ENCODE data around the gene TLE3. TPM values are rescaled to one million over a fixed set of nuclear protein-coding genes. Genes with fewer than 3 reads are reported as not detected.

TLE3 gene
- total RNA-seq, 1 donor from 2014 or later, result 63.7 TPM

DNA sequence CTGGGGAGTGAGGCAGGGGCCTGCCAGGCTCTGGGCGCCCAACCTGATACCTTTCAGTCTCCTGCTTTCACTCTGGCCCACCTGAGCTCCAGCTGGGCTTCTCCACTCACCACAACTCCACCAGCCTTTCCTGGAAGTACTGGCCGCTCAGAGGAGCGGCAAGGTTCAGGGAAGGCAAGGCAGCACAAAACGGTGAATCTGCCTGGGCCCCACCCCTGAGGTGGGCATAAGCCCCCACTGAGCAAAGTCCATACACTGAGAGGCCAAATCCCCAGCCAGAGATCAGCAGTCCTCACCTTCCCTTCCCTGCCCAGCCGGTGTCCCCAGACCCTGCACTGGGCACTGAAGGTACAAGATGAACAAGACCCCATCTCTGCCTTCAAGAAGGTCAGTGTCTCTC is 70.7 kb downstream of the TLE3 start:
- H3K4me1 ChIP-seq, result peaks cover 37% of the 10 kb centered on the region
- H3K27ac ChIP-seq, result no peak overlapping the region
- TF ChIP-seq, protein P1, sequence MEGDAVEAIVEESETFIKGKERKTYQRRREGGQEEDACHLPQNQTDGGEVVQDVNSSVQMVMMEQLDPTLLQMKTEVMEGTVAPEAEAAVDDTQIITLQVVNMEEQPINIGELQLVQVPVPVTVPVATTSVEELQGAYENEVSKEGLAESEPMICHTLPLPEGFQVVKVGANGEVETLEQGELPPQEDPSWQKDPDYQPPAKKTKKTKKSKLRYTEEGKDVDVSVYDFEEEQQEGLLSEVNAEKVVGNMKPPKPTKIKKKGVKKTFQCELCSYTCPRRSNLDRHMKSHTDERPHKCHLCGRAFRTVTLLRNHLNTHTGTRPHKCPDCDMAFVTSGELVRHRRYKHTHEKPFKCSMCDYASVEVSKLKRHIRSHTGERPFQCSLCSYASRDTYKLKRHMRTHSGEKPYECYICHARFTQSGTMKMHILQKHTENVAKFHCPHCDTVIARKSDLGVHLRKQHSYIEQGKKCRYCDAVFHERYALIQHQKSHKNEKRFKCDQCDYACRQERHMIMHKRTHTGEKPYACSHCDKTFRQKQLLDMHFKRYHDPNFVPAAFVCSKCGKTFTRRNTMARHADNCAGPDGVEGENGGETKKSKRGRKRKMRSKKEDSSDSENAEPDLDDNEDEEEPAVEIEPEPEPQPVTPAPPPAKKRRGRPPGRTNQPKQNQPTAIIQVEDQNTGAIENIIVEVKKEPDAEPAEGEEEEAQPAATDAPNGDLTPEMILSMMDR (IDR thresholded peaks at IDR 0.05), result no peak
- no peak for DNase-seq
- H3K27me3 ChIP-seq (ENCODE audit: low read depth), result no peaks in the 10 kb centered on the region
- H3K36me3 ChIP-seq, result no peaks in the 10 kb centered on the region
- intact Hi-C loops (cut with DNase I), result no loop called here
- no peak for ATAC-seq
- no peaks in the 10 kb centered on the region for H3K9me3 ChIP-seq
- H3K4me3 ChIP-seq, result no peak overlapping the region

DNA sequence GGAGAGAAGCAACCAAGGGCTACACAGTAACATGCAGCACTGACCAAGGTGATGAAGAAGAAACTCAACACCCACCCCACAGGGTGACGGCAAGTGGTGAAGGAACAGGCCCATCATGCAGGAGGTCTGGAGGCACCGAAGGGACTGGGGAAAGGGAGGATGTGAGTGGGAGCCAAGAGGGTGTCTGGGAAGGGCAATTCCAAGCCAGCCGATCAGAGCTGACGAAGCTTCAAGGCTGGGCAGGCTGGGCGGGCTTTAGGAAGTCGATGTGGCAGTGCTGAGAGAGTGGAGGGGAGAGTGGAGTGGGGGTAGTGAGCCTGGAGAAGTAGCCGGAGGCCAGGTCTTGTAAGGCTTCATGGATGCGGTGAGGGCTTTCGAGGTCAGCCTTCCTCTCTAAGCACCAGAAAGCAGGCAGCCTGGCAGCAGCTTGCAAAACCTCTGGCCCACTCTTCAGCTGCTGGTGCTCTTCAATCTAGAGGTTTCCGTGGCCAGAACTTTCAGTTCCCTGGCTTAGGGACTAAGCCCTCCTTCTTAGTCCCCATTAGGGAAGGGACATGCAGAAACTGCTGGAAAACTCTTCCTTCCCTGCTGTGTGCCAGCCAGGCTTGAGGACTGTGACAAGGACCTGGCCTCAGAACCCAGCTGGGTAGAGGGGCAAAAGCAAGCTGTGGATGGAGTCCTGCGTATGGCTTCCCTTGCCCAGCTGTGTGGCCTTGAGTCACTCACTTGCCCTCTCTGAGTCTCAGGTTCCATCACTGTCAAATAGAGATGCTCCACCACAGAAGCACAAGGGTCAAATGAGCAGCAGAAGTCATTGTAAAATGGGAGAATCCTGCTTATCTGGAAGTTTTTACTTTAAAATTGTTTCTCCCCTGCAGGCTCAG is 72.1 kb downstream of the TLE3 start:
- no peak overlapping the region for H3K27ac ChIP-seq
- H3K4me1 ChIP-seq, result peaks cover 34% of the 10 kb centered on the region
- DNase-seq, result no peak
- no peak overlapping the region for H3K4me3 ChIP-seq
- no peaks in the 10 kb centered on the region for H3K27me3 ChIP-seq (ENCODE audit: low read depth)
- peak in 1 of 2 donors; percentile 4 for ATAC-seq
- no peaks in the 10 kb centered on the region for H3K9me3 ChIP-seq
- H3K36me3 ChIP-seq, result no peaks in the 10 kb centered on the region
- intact Hi-C loops (cut with DNase I), result no loop called here
- TF ChIP-seq, protein P1 (IDR thresholded peaks at IDR 0.05), result no peak

DNA sequence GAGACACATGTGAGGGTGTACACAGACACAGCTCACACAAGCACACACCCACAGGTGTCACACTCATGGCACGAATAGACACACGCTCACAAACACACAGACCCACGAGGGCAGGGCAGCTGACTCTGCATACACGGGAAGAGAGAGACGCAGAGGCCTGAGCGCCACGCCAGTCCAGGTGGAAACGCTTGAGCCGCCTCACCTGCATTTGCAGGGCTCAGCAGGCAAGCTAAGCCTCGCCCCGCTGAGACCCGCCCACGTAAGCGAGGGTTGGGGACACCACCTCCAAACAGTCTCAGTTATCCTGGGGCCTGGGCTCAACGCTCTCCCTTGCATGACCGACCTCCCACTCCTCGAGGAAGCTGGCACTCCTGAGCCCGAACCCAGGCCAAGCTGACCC is 73.2 kb downstream of the TLE3 start:
- no peak overlapping the region for H3K27ac ChIP-seq

DNA sequence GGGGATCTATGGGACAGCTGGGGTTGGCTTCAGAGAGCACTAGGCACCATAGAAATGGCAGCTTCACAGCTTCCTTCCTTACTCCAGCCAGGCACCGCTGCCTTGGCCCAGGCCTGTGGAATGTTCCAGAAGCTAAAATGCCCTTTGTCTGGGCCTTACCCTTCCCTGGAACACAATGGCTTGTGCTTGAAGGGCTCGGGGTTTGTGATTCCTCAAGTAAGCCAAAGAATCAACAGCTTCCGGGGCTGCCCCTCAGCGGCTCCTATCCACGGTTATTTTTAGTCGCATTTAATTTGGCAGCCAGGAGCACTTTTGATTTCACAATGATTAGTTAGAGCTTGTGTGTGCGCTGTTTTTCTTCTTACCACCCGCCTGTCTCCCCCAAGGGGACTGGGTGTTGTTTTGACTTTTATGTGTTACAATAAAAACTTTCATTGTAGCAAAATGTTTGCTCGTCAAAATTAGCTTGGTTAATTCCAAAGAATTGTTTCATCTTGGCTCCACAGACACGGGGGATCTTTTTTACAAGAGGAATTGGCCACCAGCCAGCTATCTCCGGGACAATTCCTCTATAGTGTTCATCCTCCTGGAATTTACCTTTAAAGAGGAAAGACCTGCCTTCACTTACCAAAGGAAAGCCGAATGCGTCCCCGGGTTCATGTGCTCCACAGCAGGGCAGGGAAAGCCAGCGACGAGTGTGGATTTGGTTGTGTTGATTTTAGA is 73.8 kb downstream of the TLE3 start:
- H3K27ac ChIP-seq, result no peak overlapping the region
- no peaks in the 10 kb centered on the region for H3K27me3 ChIP-seq (ENCODE audit: low read depth)
- TF ChIP-seq, protein P1 (IDR thresholded peaks at IDR 0.05), result no peak
- H3K36me3 ChIP-seq, result no peaks in the 10 kb centered on the region
- peak; percentile 66 for DNase-seq
- no peak overlapping the region for H3K4me3 ChIP-seq
- ATAC-seq, result peak; percentile 71 to 79
- peaks cover 34% of the 10 kb centered on the region for H3K4me1 ChIP-seq
- intact Hi-C loops (cut with DNase I), result no loop called here
- no peaks in the 10 kb centered on the region for H3K9me3 ChIP-seq

More for the DNA sequence above, 73.2 kb downstream of the TLE3 start:
- intact Hi-C loops (cut with DNase I), result no loop called here
- Histone ChIP-seq H3K36me3 (no peaks in the 10 kb centered on the region), H3K27me3 (ENCODE audit: low read depth) (no peaks in the 10 kb centered on the region), H3K4me3 (no peak overlapping the region), H3K9me3 (no peaks in the 10 kb centered on the region), H3K4me1 (peaks cover 34% of the 10 kb centered on the region)
- ATAC-seq, result peak in 1 of 2 donors; percentile 4
- DNase-seq, result no peak
- TF ChIP-seq, protein P1 (IDR thresholded peaks at IDR 0.05), result no peak

DNA sequence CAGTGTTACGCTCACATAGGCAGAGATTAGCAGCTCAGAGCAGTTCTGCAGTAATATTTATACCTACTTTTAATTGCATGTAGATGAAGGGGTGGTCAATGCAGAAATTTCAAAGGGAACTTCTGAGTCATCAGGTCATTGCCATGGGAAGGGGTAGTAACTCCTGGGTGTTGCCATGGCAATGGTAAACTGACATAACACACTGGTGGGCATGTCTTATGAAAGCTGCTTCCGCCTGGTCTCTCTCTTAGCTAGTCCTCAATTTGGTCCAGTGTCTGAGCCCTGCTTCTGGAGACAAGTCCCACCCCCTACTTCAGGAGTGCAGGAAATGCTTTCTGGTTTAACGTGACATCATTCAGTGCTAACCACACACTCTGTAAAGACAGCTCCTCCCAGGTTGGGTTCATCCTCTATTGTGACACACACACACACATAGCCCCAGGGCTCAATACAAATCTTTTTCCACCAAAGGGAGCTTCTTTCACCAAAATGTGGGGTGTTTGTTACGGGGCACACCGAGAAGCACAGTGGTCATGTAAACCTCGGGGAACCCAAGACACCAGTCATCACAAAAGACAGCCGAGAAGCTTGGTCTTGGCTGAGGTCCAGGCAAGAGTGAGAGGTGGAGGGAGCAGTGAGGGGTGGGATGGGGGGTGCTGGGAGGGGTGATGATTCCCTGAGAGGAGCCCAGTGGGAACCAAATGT is 74.5 kb downstream of the TLE3 start:
- Histone ChIP-seq H3K27me3 (ENCODE audit: low read depth) (no peaks in the 10 kb centered on the region), H3K4me3 (no peak overlapping the region), H3K4me1 (peaks cover 34% of the 10 kb centered on the region), H3K9me3 (no peaks in the 10 kb centered on the region), H3K27ac (no peak overlapping the region), H3K36me3 (no peaks in the 10 kb centered on the region)
- peak; percentile 61 to 68 for ATAC-seq
- intact Hi-C loops (cut with DNase I), result no loop called here
- TF ChIP-seq, protein P1 (IDR thresholded peaks at IDR 0.05), result no peak
- DNase-seq, result peak; percentile 25
